Neural cell (in vitro differentiated cells): ENCODE results near the gene LCE1B. TPM values are rescaled to one million over a fixed set of nuclear protein-coding genes. Genes with fewer than 3 reads are reported as not detected.

Experiments used
- H2AFZ ChIP-seq: fragments of 200-600, 300-800 bp; sonication (generic), shearing (Covaris generic); 2 replicates; pipeline ENCODE4 v1.6.0; 2014; ENCODE audit warnings: low read depth, mild to moderate bottlenecking, antibody characterized with exemption, low read length, moderate library complexity
- H3F3A ChIP-seq: fragments of 200-600 bp; shearing (Covaris generic); 2 replicates; pipeline ENCODE4 v1.6.1; 2016; ENCODE audit warnings: mild to moderate bottlenecking, moderate library complexity, mixed read lengths, antibody characterized with exemption, low read length; ENCODE audit not compliant: insufficient read depth, poor library complexity, severe bottlenecking
- H3K27ac ChIP-seq: fragments of 200-600, 300-800 bp; sonication (generic), shearing (Covaris generic); 2 replicates; pipeline ENCODE4 v1.5.1; 2014; ENCODE audit warnings: mild to moderate bottlenecking, low read length, moderate library complexity
- H3K27me3 ChIP-seq: fragments of 300-800, 200-600 bp; sonication (generic), shearing (Covaris generic); 2 replicates; pipeline ENCODE4 v1.6.0; 2014; ENCODE audit warnings: mild to moderate bottlenecking, low read depth, low read length, moderate library complexity; ENCODE audit not compliant: insufficient read depth
- H3K36me3 ChIP-seq: fragments of 300-800, 200-600 bp; sonication (generic), shearing (Covaris generic); 2 replicates; pipeline ENCODE4 v1.5.1; 2014; ENCODE audit warnings: mild to moderate bottlenecking, antibody characterized with exemption, low read length, moderate library complexity; ENCODE audit not compliant: insufficient read depth
- H3K4me2 ChIP-seq: fragments of 300-800, 200-600 bp; sonication (generic), shearing (Covaris generic); 2 replicates; pipeline ENCODE4 v1.6.0; 2014; ENCODE audit warnings: mild to moderate bottlenecking, low read length
- H3K4me3 ChIP-seq: fragments of 300-800, 200-600 bp; sonication (generic), shearing (Covaris generic); 2 replicates; pipeline ENCODE4 v1.5.1; 2014; ENCODE audit warnings: mild to moderate bottlenecking, low read length, moderate library complexity
- H3K79me2 ChIP-seq: fragments of 200-600 bp; shearing (Covaris generic); replicated peaks from 2 replicates; pipeline ENCODE4 v1.6.0; 2014; ENCODE audit warnings: mild to moderate bottlenecking, low read length, moderate library complexity; ENCODE audit not compliant: insufficient read depth
- H3K9ac ChIP-seq: fragments of 300-800, 200-600 bp; sonication (generic), shearing (Covaris generic); 2 replicates; pipeline ENCODE4 v1.6.1; 2016; ENCODE audit warnings: mild to moderate bottlenecking, low read length, mixed read lengths
- H3K9me2 ChIP-seq: fragments of 200-600 bp; shearing (Covaris generic); 2 replicates; pipeline ENCODE4 v1.6.1; 2016; ENCODE audit warnings: mild to moderate bottlenecking, low read length, mixed read lengths; ENCODE audit not compliant: insufficient read depth
- H3K9me3 ChIP-seq: fragments of 200-600, 300-800 bp; sonication (generic), shearing (Covaris generic); 2 replicates; pipeline ENCODE4 v1.6.1; 2016; ENCODE audit warnings: mild to moderate bottlenecking, mixed run types, low read length, moderate library complexity, mixed read lengths
- H4K20me1 ChIP-seq: fragments of 200-600 bp; shearing (Covaris generic); 2 replicates; pipeline ENCODE4 v1.6.1; 2016; ENCODE audit warnings: mild to moderate bottlenecking, mixed run types; ENCODE audit not compliant: insufficient read depth
- EP300 ChIP-seq: fragments of 450-650 bp; conservative IDR thresholded peaks from 2 replicates; pipeline ENCODE4 v1.6.1; 2014; ENCODE audit warnings: antibody characterized with exemption, mild to moderate bottlenecking, moderate library complexity; ENCODE audit not compliant: poor library complexity, severe bottlenecking
- EZH2 ChIP-seq: fragments of 200-600, 300-800 bp; shearing (Covaris generic), sonication (generic); IDR thresholded peaks from 2 replicates; pipeline ENCODE4 v1.6.1; 2014; ENCODE audit warnings: antibody characterized with exemption, low read length, borderline replicate concordance, mild to moderate bottlenecking; ENCODE audit not compliant: insufficient read depth, poor library complexity, severe bottlenecking
- MXI1 ChIP-seq: fragments of 450-650 bp; conservative IDR thresholded peaks from 2 replicates; pipeline ENCODE4 v1.6.1; 2014; ENCODE audit warnings: antibody characterized with exemption, mild to moderate bottlenecking; ENCODE audit not compliant: poor library complexity, severe bottlenecking
- POLR2AphosphoS5 ChIP-seq: IDR thresholded peaks from 2 replicates; pipeline ENCODE4 v1.6.1; 2012
- RAD21 ChIP-seq: fragments of 450-650 bp; conservative IDR thresholded peaks from 2 replicates; pipeline ENCODE4 v1.6.1; 2014; ENCODE audit warnings: antibody characterized with exemption, mild to moderate bottlenecking, moderate library complexity
- SMC3 ChIP-seq: fragments of 450-650 bp; conservative IDR thresholded peaks from 2 replicates; pipeline ENCODE4 v1.6.1; 2014; ENCODE audit warnings: antibody characterized with exemption, mild to moderate bottlenecking, moderate library complexity; ENCODE audit not compliant: poor library complexity
- TAF1 ChIP-seq: IDR thresholded peaks from 2 replicates; pipeline ENCODE4 v1.6.1; 2012; ENCODE audit warnings: low read depth
- polyA plus RNA-seq: library from polyadenylated mRNA; depleted of rRNA; stranded (reverse); fragments of >200 nt; gene quantifications from 2 replicates; pipeline ENCODE4 v1.2.3, GENCODE V29; 2014
- TF ChIP-seq, protein P1 (sequence below): IDR thresholded peaks from 2 replicates; pipeline ENCODE4 v1.6.1; 2012; ENCODE audit warnings: borderline replicate concordance
- TF ChIP-seq, protein P2 (sequence below): fragments of 450-650 bp; IDR thresholded peaks from 2 replicates; pipeline ENCODE4 v1.5.1; 2014; ENCODE audit warnings: antibody characterized with exemption, mild to moderate bottlenecking, moderate library complexity; ENCODE audit not compliant: poor library complexity, severe bottlenecking

LCE1B gene
- polyA plus RNA-seq, 1 donor from 2014 or later: not detected

DNA sequence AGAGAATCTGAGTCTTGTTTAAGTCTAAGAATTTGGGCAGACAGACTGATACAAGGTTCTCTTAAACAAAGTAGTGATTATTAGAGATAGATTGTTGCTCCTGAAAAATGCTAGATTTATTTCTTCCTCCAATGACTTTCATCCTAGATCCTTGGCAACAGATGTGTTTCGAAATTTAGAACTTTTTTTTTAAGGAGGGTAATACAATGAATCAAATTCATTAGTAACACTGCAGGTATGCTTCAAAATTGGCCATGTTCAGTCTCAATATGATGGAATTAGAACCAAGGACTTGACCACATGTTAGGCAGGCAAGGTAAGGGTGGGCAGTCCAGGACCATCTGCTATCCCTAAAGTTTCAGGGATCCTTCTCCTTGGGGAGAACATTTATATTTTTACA, 41.4 kb upstream of the LCE1B start:
- Histone ChIP-seq H3K79me2 (no peaks in the 10 kb centered on the region), H3K4me2 (no peak overlapping the region), H3K9ac (no peak overlapping the region), H4K20me1 (no peaks in the 10 kb centered on the region), H3K4me3 (no peak overlapping the region), H3K9me2 (no peaks in the 10 kb centered on the region), H3F3A (no peaks in the 10 kb centered on the region), H3K27ac (no peak overlapping the region), H2AFZ (no peak overlapping the region), H3K9me3 (no peaks in the 10 kb centered on the region), H3K27me3 (no peaks in the 10 kb centered on the region), H3K36me3 (no peaks in the 10 kb centered on the region)
- TF ChIP-seq RAD21 (no peak), MXI1 (no peak), EZH2 (no peak), POLR2AphosphoS5 (no peak), TAF1 (no peak), SMC3 (no peak), EP300 (no peak)
- TF ChIP-seq, protein P1, sequence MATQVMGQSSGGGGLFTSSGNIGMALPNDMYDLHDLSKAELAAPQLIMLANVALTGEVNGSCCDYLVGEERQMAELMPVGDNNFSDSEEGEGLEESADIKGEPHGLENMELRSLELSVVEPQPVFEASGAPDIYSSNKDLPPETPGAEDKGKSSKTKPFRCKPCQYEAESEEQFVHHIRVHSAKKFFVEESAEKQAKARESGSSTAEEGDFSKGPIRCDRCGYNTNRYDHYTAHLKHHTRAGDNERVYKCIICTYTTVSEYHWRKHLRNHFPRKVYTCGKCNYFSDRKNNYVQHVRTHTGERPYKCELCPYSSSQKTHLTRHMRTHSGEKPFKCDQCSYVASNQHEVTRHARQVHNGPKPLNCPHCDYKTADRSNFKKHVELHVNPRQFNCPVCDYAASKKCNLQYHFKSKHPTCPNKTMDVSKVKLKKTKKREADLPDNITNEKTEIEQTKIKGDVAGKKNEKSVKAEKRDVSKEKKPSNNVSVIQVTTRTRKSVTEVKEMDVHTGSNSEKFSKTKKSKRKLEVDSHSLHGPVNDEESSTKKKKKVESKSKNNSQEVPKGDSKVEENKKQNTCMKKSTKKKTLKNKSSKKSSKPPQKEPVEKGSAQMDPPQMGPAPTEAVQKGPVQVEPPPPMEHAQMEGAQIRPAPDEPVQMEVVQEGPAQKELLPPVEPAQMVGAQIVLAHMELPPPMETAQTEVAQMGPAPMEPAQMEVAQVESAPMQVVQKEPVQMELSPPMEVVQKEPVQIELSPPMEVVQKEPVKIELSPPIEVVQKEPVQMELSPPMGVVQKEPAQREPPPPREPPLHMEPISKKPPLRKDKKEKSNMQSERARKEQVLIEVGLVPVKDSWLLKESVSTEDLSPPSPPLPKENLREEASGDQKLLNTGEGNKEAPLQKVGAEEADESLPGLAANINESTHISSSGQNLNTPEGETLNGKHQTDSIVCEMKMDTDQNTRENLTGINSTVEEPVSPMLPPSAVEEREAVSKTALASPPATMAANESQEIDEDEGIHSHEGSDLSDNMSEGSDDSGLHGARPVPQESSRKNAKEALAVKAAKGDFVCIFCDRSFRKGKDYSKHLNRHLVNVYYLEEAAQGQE: no peak
- TF ChIP-seq, protein P2, sequence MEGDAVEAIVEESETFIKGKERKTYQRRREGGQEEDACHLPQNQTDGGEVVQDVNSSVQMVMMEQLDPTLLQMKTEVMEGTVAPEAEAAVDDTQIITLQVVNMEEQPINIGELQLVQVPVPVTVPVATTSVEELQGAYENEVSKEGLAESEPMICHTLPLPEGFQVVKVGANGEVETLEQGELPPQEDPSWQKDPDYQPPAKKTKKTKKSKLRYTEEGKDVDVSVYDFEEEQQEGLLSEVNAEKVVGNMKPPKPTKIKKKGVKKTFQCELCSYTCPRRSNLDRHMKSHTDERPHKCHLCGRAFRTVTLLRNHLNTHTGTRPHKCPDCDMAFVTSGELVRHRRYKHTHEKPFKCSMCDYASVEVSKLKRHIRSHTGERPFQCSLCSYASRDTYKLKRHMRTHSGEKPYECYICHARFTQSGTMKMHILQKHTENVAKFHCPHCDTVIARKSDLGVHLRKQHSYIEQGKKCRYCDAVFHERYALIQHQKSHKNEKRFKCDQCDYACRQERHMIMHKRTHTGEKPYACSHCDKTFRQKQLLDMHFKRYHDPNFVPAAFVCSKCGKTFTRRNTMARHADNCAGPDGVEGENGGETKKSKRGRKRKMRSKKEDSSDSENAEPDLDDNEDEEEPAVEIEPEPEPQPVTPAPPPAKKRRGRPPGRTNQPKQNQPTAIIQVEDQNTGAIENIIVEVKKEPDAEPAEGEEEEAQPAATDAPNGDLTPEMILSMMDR: no peak

DNA sequence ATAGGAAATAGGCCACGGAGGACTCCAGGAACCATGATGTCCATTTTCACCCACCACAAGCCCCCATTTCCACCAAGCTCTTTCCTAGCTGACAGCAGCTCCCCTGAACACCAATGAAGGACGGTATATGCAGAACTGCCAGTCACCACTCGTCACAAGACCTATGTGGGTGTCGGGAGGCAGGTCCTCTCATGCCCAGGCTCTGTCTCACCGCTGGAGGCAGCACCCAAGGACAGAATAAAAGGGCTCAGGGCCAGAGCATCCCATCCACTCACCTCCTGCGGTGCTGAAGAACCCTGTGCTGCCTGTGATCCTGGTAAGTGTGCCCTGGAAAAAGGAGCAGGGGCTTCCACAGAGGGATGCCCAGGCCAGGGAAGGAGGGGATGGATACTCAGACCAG, 36.9 kb upstream of the LCE1B start, which contains the start of gene LCE1F:
Gene LCE1F (plus strand): TSS at position 266 of the 400 bp plus-strand sequence. CDS start 1,232 bp downstream, outside the sequence.
- Histone ChIP-seq H3K4me2 (no peak within 1 kb of the TSS), H3K79me2 (no peaks in the 10 kb centered on the region), H3K9ac (no peak within 1 kb of the TSS), H4K20me1 (no peaks in the 10 kb centered on the region), H3K27ac (no peak within 1 kb of the TSS), H3K9me3 (no peaks in the 10 kb centered on the region), H3K27me3 (no peaks in the 10 kb centered on the region), H3K9me2 (no peaks in the 10 kb centered on the region), H3F3A (no peaks in the 10 kb centered on the region), H2AFZ (no peak within 1 kb of the TSS), H3K4me3 (no peak within 1 kb of the TSS), H3K36me3 (no peaks in the 10 kb centered on the region)
- no peak for TF ChIP-seq TAF1
- TF ChIP-seq, protein P2: no peak
- no peak for TF ChIP-seq RAD21
- TF ChIP-seq, protein P1: no peak
- TF ChIP-seq POLR2AphosphoS5: no peak
- TF ChIP-seq EP300: no peak
- TF ChIP-seq SMC3: no peak
- TF ChIP-seq MXI1: no peak
- no peak for TF ChIP-seq EZH2
